NCI-H2196 treated with DMSO at 0.1 percent for 48 hours (cell line): ENCODE measurements around the gene C1orf185.
"Not testable (repeated sequence)": the region's sequence is repeated elsewhere in the genome, so short reads cannot be mapped to it uniquely, and the experiment has no call there.

Source experiments
- DNase-seq: peaks from one replicate; lab custom pipeline; 2025; ENCODE audit not compliant: unreplicated experiment; lab: John Stamatoyannopoulos, UW

Gene C1orf185

GRCh38 chr1:51133045-51133444 is 31.0 kb downstream of the C1orf185 start:
- DNase-seq, result no peak

- DNase-seq, result not testable (repeated sequence)
Observed at GRCh38 chr1:51137696-51138095, 35.7 kb downstream of the C1orf185 start.

DNA sequence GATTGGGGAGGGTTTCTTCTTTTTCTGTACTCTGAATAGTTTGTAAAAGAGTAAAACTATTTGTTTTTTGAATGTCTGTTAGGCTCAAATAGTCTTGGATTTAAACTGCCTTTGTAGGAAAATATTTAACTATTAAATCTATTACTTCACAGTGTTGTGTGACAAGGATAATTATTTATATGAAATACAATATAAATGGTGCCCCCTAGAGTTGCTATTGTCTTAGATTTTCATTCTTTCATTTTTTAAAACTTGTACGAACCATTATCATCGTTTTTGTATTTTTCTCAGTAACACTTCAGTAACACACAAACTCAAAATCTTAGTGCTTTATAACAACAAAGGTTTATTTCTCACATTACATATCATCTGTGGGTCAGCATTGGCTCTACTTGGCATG is 37.4 kb downstream of the C1orf185 start:
- DNase-seq, result no peak

- DNase-seq, result no peak
Observed at GRCh38 chr1:51147394-51147793, 45.4 kb downstream of the C1orf185 start.

- DNase-seq, result no peak
Observed at GRCh38 chr1:51154776-51155175, 52.7 kb downstream of the C1orf185 start.

DNA sequence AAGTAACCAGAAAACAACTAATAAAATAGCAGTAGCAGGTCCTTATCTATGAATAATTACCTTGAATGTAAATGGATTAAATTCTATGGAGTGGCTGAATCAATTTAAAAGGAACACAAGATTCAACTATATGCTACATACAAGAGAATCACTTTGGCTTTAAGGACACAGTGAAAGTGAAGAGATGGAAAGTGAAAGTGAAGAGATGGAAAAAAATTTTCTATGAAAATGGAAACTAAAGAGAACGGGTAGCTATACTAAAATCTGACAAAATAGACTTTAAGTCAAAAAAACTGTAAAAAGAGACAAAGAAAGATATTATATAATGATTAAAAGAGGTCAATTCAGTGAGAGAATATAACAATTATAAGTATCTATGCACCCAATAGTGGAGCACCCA is 54.7 kb downstream of the C1orf185 start:
- no peak for DNase-seq

GRCh38 chr1:51157395-51157794 is 55.4 kb downstream of the C1orf185 start:
- no peak for DNase-seq

DNA sequence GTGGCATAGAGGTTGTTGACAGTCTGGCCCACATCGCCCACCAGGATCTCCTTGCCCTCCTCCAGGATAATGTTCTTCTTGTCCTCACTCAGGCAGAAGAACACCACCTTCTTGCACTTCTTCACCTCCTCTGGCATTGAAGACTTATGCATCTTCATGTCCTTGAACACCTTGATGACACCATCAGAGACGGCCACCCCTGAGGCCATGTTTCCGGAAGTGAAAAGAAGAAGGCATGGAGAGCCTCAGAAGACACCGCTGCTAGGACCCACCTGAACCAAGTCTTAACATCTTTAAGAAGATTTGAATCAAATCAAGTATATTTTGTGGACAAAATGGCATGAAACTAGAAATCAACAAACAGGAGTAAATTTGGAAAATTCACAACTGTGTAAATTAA is 56.2 kb downstream of the C1orf185 start:
- DNase-seq, result no peak

GRCh38 chr1:51162560-51162959 is 60.5 kb downstream of the C1orf185 start:
- not testable (repeated sequence) for DNase-seq

GRCh38 chr1:51165540-51165939 is 63.5 kb downstream of the C1orf185 start:
- DNase-seq, result no peak

GRCh38 chr1:51168266-51168845 is 66.3 kb downstream of the C1orf185 start:
- DNase-seq, result no peak

GRCh38 chr1:51168936-51169335 is 66.9 kb downstream of the C1orf185 start:
- DNase-seq, result no peak

DNA sequence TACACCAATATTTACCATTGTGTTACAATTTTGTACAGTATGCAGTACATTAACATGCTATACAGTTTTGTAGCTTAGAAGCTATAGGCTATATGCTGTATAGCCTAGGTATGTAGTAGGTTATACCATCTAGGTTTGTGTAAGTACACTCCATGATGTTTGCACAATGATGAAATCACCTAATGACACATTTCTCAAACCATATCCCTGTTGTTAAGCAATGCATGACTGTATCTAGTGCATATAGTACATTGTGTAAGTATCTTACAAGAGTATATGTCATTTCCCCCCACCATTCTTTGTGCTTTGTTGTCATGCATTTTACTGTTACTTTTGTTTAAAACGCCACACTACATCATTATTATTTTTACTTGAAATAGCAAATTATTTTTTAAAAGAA is 68.3 kb downstream of the C1orf185 start:
- DNase-seq, result no peak

- no peak for DNase-seq
Observed at GRCh38 chr1:51172811-51173210, 70.8 kb downstream of the C1orf185 start.

GRCh38 chr1:51175278-51175677 is 73.2 kb downstream of the C1orf185 start:
- no peak for DNase-seq

DNA sequence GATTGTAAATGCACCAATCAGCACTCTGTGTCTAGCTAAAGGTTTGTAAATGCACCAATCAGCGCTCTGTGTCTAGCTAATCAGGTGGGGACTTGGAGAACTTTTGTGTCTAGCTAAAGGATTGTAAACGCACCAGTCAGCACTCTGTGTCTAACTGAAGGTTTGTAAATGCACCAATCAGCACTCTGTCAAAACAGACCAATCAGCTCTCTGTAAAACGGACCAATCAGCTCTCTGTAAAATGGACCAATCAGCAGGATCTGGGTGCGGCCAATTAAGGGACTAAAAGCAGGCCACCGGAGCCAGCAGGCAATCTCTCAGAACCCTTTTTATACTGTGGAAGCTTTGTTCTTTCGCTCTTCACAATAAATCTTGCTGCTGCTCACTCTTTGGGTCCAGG is 76.0 kb downstream of the C1orf185 start:
- DNase-seq, result not testable (repeated sequence)

- DNase-seq, result no peak
Observed at GRCh38 chr1:51188230-51188629, 86.2 kb downstream of the C1orf185 start.

DNA sequence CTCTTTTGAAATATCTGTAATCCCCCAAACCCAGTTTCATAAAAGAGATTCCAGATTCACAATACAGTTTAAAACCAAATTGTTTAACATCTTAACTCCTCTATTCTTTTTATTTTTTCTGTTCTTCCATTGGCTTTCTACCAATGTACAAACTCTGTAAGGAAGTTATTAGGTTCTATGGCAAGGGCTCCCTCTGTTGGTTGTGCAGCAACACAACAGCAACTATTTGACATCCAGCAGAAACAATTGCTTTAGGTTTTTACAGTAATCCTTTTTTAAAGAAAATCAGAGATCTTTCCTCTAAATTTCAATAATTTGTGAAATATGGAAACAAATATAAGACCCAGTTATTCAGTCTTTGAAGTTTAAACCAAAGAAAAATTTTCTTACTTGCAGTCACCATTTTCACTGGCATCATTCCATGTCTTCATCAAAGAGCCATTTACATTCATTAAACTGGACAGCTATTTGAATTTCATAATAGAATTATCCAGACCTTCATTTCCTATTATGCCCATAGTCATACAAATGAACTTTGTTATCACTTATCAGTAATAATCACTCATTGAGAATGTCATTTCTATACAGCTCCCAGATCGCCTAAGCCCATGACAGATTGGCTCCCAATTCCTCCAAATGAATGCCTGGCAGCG is 87.5 kb downstream of the C1orf185 start:
- DNase-seq, result peak; percentile 73

DNA sequence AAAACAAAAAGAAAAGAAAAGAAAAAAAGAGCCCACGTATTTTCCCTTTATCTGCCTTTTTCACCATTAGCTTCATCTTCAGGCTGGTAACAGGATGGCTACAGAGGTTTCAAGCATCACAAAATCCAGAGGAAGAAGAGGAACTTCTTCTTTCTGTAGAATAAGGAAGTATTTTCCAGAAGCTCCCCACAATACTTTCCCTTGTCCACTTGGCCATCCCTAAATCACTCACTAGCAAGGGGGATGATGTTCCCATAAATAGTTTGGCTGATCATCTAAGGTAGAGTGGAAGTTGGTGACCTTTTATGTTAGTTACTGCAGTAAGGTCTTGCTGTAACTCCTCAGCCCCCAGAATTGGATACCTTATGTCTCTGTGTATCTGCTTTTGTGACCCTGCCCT is 88.9 kb downstream of the C1orf185 start:
- no peak for DNase-seq

- peak; percentile 42 for DNase-seq
Observed at GRCh38 chr1:51192213-51192843, 90.3 kb downstream of the C1orf185 start.

DNA sequence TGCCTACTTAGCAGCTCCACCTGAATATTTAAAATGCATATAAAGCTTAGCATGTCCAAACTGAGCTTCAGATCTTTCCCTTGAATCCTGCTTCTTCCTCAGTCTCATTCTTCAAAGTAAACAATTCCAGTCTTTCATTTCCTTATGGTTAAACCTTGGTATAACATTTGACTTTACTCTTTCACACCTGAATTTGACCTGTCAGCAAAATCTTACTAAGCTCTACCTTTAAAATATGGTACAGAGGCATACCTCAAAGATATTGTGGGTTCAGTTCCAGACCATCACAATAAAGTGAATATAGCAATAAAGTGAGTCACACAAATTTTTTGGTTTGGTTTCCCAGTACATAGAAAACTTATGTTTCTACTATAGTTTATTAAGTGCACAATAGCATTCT is 91.5 kb downstream of the C1orf185 start:
- DNase-seq, result no peak
